Mesenteric fat pad (tissue), 1 donor: ENCODE measurements around the gene ACACA. TPM values are rescaled to one million over a fixed set of nuclear protein-coding genes. Genes with fewer than 3 reads are reported as not detected.

Experiments
- DNase-seq: peaks from one replicate; pipeline ENCODE4 v3.0.0-alpha.2; 2020; ENCODE audit warnings: low spot score
- total RNA-seq: library from RNA; stranded (reverse); fragmentation: NEBNext Ultra II Directional; extraction: Animal tissue kit (Norgen Biotek cat#: 25700); gene quantifications from one replicate; pipeline ENCODE4 v1.2.1, GENCODE V29; 2021
- donor health status: DM: yes; HTN: yes; CAD: no.

The ACACA gene
- total RNA-seq, 1 donor from 2014 or later, result 59.1 TPM

DNA sequence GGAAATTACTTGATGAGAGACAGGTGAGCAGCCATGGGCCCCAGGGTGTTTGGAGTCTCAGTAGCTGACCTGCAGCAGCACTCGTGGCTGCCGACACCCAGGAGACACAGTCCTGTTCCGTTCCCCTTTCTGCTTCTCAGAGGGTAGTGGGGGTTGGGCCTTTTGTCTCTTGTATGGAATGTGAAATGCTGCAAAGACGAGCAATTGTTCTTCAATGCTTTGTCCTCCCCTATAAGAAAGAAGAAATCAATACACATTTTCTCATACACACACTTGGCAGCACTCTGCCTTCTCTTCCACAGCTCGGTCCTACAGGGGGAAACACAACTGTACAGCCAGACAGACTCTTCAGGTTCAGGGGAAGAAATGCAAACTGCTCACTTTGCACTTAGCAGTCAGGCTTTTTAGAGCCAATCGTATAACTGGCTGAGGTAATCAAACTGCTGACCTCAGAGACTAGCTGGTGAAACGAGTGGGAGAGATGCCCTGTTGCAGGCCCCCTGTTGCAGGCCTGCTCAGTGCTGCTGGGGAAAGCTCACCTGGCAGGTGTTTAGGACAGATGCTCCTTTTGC is 361.2 kb downstream of the ACACA start:
- no peak for DNase-seq

GRCh38 chr17:37043201-37043600 is 363.4 kb downstream of the ACACA start:
- DNase-seq, result no peak

GRCh38 chr17:37041932-37042331 is 364.7 kb downstream of the ACACA start:
- DNase-seq, result no peak

DNA sequence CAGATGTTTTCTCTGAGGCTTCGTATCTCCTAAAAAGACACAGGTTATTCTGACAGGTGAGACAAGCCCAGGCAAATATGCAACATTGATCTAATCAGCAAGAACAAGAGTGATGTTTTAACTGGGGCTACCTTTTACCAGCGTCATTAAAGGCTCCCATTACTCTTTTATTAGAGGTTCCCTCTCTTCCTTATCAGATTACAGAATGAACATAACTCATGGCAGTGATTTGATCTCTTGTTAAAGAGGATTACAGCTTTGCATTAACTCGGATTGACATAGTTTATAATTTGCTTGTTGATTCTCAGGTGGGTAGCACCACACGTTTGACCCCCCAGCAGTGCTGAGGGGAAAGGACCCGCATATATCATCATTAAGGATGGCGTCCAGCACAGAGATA is 367.4 kb downstream of the ACACA start:
- DNase-seq, result no peak

- no peak for DNase-seq
These were observed 369.0 kb downstream of the ACACA start for GRCh38 chr17:37037590-37038155.

Other genes starting within 250 kb of the ACACA start
- not detected for gene C17orf78, start 30.9 kb downstream of the ACACA start, total RNA-seq
- gene TADA2A, start 50 bp upstream of the ACACA start, total RNA-seq, result 19.4 TPM
- gene DUSP14, start 83.1 kb upstream of the ACACA start, total RNA-seq, result 27.0 TPM
- 40.8 TPM for gene SYNRG, start 202.6 kb upstream of the ACACA start, total RNA-seq
- gene DDX52, start 236.6 kb upstream of the ACACA start, total RNA-seq, result 19.4 TPM